Sigmoid colon (tissue), 7 donors: ENCODE results near the gene SAYSD1. TPM values are rescaled to one million over a fixed set of nuclear protein-coding genes. Genes with fewer than 3 reads are reported as not detected.

Experiments
- DNase-seq: peaks from one replicate; pipeline ENCODE4 v3.0.0-alpha.2; 2019
- H3K27ac ChIP-seq, 4 donors: fragments of 200-600 bp; sonication (generic); one replicate each; pipeline ENCODE4 v1.5.1; 2016 to 2019; ENCODE audit warnings: mild to moderate bottlenecking in 1 of 4
- H3K27me3 ChIP-seq, 3 donors: fragments of 200-600 bp; sonication (generic); one replicate each; pipeline ENCODE4 v1.5.1; 2019; ENCODE audit warnings: mild to moderate bottlenecking in 1 of 3
- H3K36me3 ChIP-seq, 4 donors: fragments of 200-600 bp; sonication (generic); one replicate each; pipeline ENCODE4 v1.5.1; 2016 to 2019
- H3K4me1 ChIP-seq, 4 donors: fragments of 200-600 bp; sonication (generic); one replicate each; pipeline ENCODE4 v1.5.1; 2017 to 2019
- H3K4me3 ChIP-seq, 4 donors: fragments of 200-600 bp; sonication (generic); one replicate each; pipeline ENCODE4 v1.5.1; 2017 to 2019; ENCODE audit warnings: mild to moderate bottlenecking in 2 of 4, moderate library complexity in 1 of 4
- H3K9me3 ChIP-seq, 4 donors: fragments of 200-600 bp in 3 of 4; sonication (generic) in 3 of 4; one replicate each; pipeline versions ENCODE4 v1.5.1 to v1.6.1; 2013 to 2019
- CTCF ChIP-seq, 4 experiments: fragments of 450-650 bp in 3 of 4; fragments of 200-600 bp in 1 of 4; IDR thresholded peaks; one replicate each; pipeline ENCODE4 v1.5.1; 2016 to 2019; ENCODE audit warnings: antibody characterized with exemption in 4 of 4, mild to moderate bottlenecking in 3 of 4, moderate library complexity in 2 of 4
- EP300 ChIP-seq, 4 donors: sonication (generic); formaldehyde crosslinking; IDR thresholded peaks; one replicate each; pipeline ENCODE4 v1.6.1; 2017; ENCODE audit warnings: antibody characterized with exemption in 4 of 4
- POLR2A ChIP-seq, 2 donors: fragments of 450-650 bp; IDR thresholded peaks; one replicate each; pipeline ENCODE4 v1.6.1; 2016; ENCODE audit warnings: antibody characterized with exemption in 2 of 2, mild to moderate bottlenecking in 2 of 2, moderate library complexity in 2 of 2
- POLR2AphosphoS5 ChIP-seq, 4 donors: sonication (generic); formaldehyde crosslinking; IDR thresholded peaks; one replicate each; pipeline ENCODE4 v1.6.1; 2017; ENCODE audit warnings: antibody characterized with exemption in 4 of 4
- WGBS, 2 donors: extraction: QIAGEN DNeasy Blood & Tissue Kit; methylation state at CpG; one replicate each; pipeline ENCODE4 v1.1.7; 2013; 5-methylcytosine and 5-hydroxymethylcytosine counted together
- intact Hi-C: fragments of 100-400 bp; cut with DNase I; formaldehyde crosslinking; loops from one replicate; pipeline ENCODE4 v1.15.1; 2023
- polyA plus RNA-seq, 3 donors: library from polyadenylated mRNA; stranded (reverse); fragments of 200-250 nt; gene quantifications; one replicate each; pipeline ENCODE4 v1.2.3, GENCODE V29; 2013
- total RNA-seq, 4 donors: library from RNA; depleted of rRNA; stranded (reverse); fragments of >200 nt; gene quantifications; one replicate each; pipeline ENCODE4 v1.1.0, GENCODE V29; 2016
- donor health status: healthy with polysubstance abuse.
- donor health status: Bipolar disorder and iron deficiency.
- donor health status: healthy.

The SAYSD1 gene
- total and polyA plus RNA-seq, 7 donors = 8.8 to 20.8 (median 15.0) TPM

- Histone ChIP-seq H3K9me3 (no peaks in the 10 kb centered on the region), H3K4me1 (no peaks in the 10 kb centered on the region), H3K27me3 (peaks cover 0 to 36% (median 0%) of the 10 kb centered on the region in 3 donors), H3K36me3 (no peaks in the 10 kb centered on the region), H3K27ac (no peak overlapping the region), H3K4me3 (no peak overlapping the region)
- TF ChIP-seq POLR2A (IDR thresholded peaks at IDR 0.05) = no peak
- TF ChIP-seq EP300 (IDR thresholded peaks at IDR 0.05) = no peak
- no peak for TF ChIP-seq CTCF (IDR thresholded peaks at IDR 0.05)
- no peak for TF ChIP-seq POLR2AphosphoS5 (IDR thresholded peaks at IDR 0.05)
- 87 to 92% methylated on average over 9 of the region's 9 CpGs for WGBS, 2 donors
- intact Hi-C loops = no loop called here
- DNase-seq = peak; percentile 2
Observed at GRCh38 chr6:39056681-39057080, 58.3 kb downstream of the SAYSD1 start.

GRCh38 chr6:39056191-39056590 lies 58.8 kb downstream of the SAYSD1 start:
- no peak overlapping the region for H3K27ac ChIP-seq
- H3K9me3 ChIP-seq = no peaks in the 10 kb centered on the region
- TF ChIP-seq POLR2AphosphoS5 (IDR thresholded peaks at IDR 0.05) (no peak), EP300 (IDR thresholded peaks at IDR 0.05) (no peak)
- H3K27me3 ChIP-seq = peaks cover 0 to 36% (median 0%) of the 10 kb centered on the region in 3 donors
- no peak overlapping the region for H3K4me3 ChIP-seq
- WGBS, 2 donors = 96 to 97% methylated on average over 5 of the region's 5 CpGs
- no peaks in the 10 kb centered on the region for H3K4me1 ChIP-seq
- H3K36me3 ChIP-seq = no peaks in the 10 kb centered on the region
- DNase-seq = no peak
- intact Hi-C loops = no loop called here

- Histone ChIP-seq H3K4me1 (no peaks in the 10 kb centered on the region), H3K9me3 (no peaks in the 10 kb centered on the region), H3K27ac (no peak overlapping the region), H3K4me3 (no peak overlapping the region), H3K36me3 (no peaks in the 10 kb centered on the region), H3K27me3 (peaks cover 0 to 37% (median 0%) of the 10 kb centered on the region in 3 donors)
- TF ChIP-seq POLR2AphosphoS5 (IDR thresholded peaks at IDR 0.05) = no peak
- peak; percentile 19 for DNase-seq
- 89 to 93% methylated on average over 7 of the region's 7 CpGs for WGBS, 2 donors
- intact Hi-C loops = no loop called here
Observed at GRCh38 chr6:39055661-39056060, 59.3 kb downstream of the SAYSD1 start.

- Histone ChIP-seq H3K4me1 (no peaks in the 10 kb centered on the region), H3K4me3 (no peak overlapping the region), H3K27me3 (peaks cover 0 to 38% (median 7%) of the 10 kb centered on the region in 3 donors), H3K27ac (no peak overlapping the region), H3K36me3 (no peaks in the 10 kb centered on the region), H3K9me3 (no peaks in the 10 kb centered on the region)
- 43 to 70% methylated on average over 9 of the region's 9 CpGs for WGBS, 2 donors
- intact Hi-C loops = no loop called here
- TF ChIP-seq POLR2A (IDR thresholded peaks at IDR 0.05) (no peak), POLR2AphosphoS5 (IDR thresholded peaks at IDR 0.05) (no peak), CTCF (IDR thresholded peaks at IDR 0.05) (no peak), EP300 (IDR thresholded peaks at IDR 0.05) (no peak)
- no peak for DNase-seq
Observed at GRCh38 chr6:39054577-39055142, 60.3 kb downstream of the SAYSD1 start.

Other genes with a start within 250 kb of the SAYSD1 start
- under 1 TPM in 1 of 4 donors, not detected in 3; 0.14 TPM for gene GLP1R, start 66.4 kb downstream of the SAYSD1 start, total RNA-seq
- gene GLP1R, start 66.4 kb downstream of the SAYSD1 start, polyA plus RNA-seq = under 1 TPM in 1 of 3 donors, not detected in 2; 0.06 TPM
- gene KCNK5, start 114.3 kb upstream of the SAYSD1 start, total RNA-seq = 1 to 10 TPM; 3.0 to 7.5 (median 4.9) TPM
- 10 to 100 TPM in 1 of 3 donors, 1 to 10 TPM in 2; 8.4 to 26.9 (median 8.6) TPM for gene KCNK5, start 114.3 kb upstream of the SAYSD1 start, polyA plus RNA-seq
- 1 to 10 TPM in 2 of 4 donors, not detected in 2; 1.1 to 1.4 TPM for gene KCNK17, start 199.2 kb upstream of the SAYSD1 start, total RNA-seq
- gene KCNK17, start 199.2 kb upstream of the SAYSD1 start, polyA plus RNA-seq = under 1 TPM in 1 of 3 donors, not detected in 2; 0.17 TPM
- gene KCNK16, start 207.5 kb upstream of the SAYSD1 start, total RNA-seq = not detected
- gene KCNK16, start 207.5 kb upstream of the SAYSD1 start, polyA plus RNA-seq = not detected